HG02840 (cell line): ENCODE results near the gene UNC5C.

Experiments used
- ATAC-seq: cut with Tn5 transposase; IDR thresholded peaks from one replicate; pipeline ENCODE4 v1.9.1; 2021; ENCODE audit warnings: mild to moderate bottlenecking, moderate library complexity, moderate number of reproducible peaks; ENCODE audit not compliant: unreplicated experiment, low FRiP score

The UNC5C gene

GRCh38 chr4:95410387-95410977, 138.3 kb downstream of the UNC5C start:
- no peak for ATAC-seq

GRCh38 chr4:95409750-95410149, 139.0 kb downstream of the UNC5C start:
- no peak for ATAC-seq

GRCh38 chr4:95409127-95409526, 139.6 kb downstream of the UNC5C start:
- ATAC-seq, result no peak

- ATAC-seq, result no peak
These were observed 146.5 kb downstream of the UNC5C start for GRCh38 chr4:95402299-95402698.

- no peak for ATAC-seq
These were observed 150.6 kb downstream of the UNC5C start for GRCh38 chr4:95398217-95398616.

- no peak for ATAC-seq
These were observed 153.9 kb downstream of the UNC5C start for GRCh38 chr4:95394752-95395306.

- ATAC-seq, result no peak
These were observed 155.0 kb downstream of the UNC5C start for GRCh38 chr4:95393821-95394220.

GRCh38 chr4:95388911-95389310, 159.9 kb downstream of the UNC5C start:
- ATAC-seq, result no peak

- ATAC-seq, result no peak
These were observed 161.1 kb downstream of the UNC5C start for GRCh38 chr4:95387719-95388118.

- ATAC-seq, result no peak
These were observed 162.4 kb downstream of the UNC5C start for GRCh38 chr4:95386410-95386809.

GRCh38 chr4:95381843-95382580, 166.8 kb downstream of the UNC5C start:
- ATAC-seq, result no peak

- no peak for ATAC-seq
These were observed 169.1 kb downstream of the UNC5C start for GRCh38 chr4:95379633-95380032.

GRCh38 chr4:95377366-95377900, 171.3 kb downstream of the UNC5C start:
- ATAC-seq, result no peak

- ATAC-seq, result no peak
These were observed 177.1 kb downstream of the UNC5C start for GRCh38 chr4:95371476-95372224.

GRCh38 chr4:95367824-95368223, 180.9 kb downstream of the UNC5C start:
- ATAC-seq, result no peak

GRCh38 chr4:95363966-95364365, 184.8 kb downstream of the UNC5C start:
- ATAC-seq, result no peak

- ATAC-seq, result no peak
These were observed 185.2 kb downstream of the UNC5C start for GRCh38 chr4:95363559-95363925.

GRCh38 chr4:95362906-95363558, 185.7 kb downstream of the UNC5C start:
- ATAC-seq, result no peak

GRCh38 chr4:95362066-95362465, 186.7 kb downstream of the UNC5C start:
- no peak for ATAC-seq

- no peak for ATAC-seq
These were observed 187.1 kb downstream of the UNC5C start for GRCh38 chr4:95361696-95361965.
